ENCODE results near the gene LRIT2.

The LRIT2 gene

GRCh38 chr10:84225427-84226173 lies at the start of gene LRIT2:
Gene LRIT2, minus strand, starts transcription at chr10:84225544. Its CDS starts 24 bp downstream, at chr10:84225520.
- H3K4me3 ChIP-seq (ENCODE audit: low read depth, low read length): no peak within 1 kb of the TSS
- DNase-seq (ENCODE audit: low read depth): no peak
- TF ChIP-seq CTCF (IDR thresholded peaks at IDR 0.05; ENCODE audit: insufficient read depth, low read depth, low read length, missing control alignments): no peak

- no peak overlapping the region for H3K4me3 ChIP-seq (ENCODE audit: low read depth, low read length)
- no peak for DNase-seq (ENCODE audit: low read depth)
- no peak for TF ChIP-seq CTCF (IDR thresholded peaks at IDR 0.05; ENCODE audit: insufficient read depth, low read depth, low read length, missing control alignments)
Observed at GRCh38 chr10:84270708-84271107, 45.4 kb upstream of the LRIT2 start.

GRCh38 chr10:84269773-84270172 lies 44.4 kb upstream of the LRIT2 start:
- no peak overlapping the region for H3K4me3 ChIP-seq (ENCODE audit: low read depth, low read length)
- no peak for DNase-seq (ENCODE audit: low read depth)
- no peak for TF ChIP-seq CTCF (IDR thresholded peaks at IDR 0.05; ENCODE audit: insufficient read depth, low read depth, low read length, missing control alignments)

- no peak for DNase-seq (ENCODE audit: low read depth)
- no peak for TF ChIP-seq CTCF (IDR thresholded peaks at IDR 0.05; ENCODE audit: insufficient read depth, low read depth, low read length, missing control alignments)
- H3K4me3 ChIP-seq (ENCODE audit: low read depth, low read length): no peak overlapping the region
Observed at GRCh38 chr10:84269162-84269561, 43.8 kb upstream of the LRIT2 start.

- DNase-seq (ENCODE audit: low read depth): peak; percentile 63
- peak; percentile 77 for TF ChIP-seq CTCF (IDR thresholded peaks at IDR 0.05; ENCODE audit: insufficient read depth, low read depth, low read length, missing control alignments)
- H3K4me3 ChIP-seq (ENCODE audit: low read depth, low read length): no peak overlapping the region
Observed at GRCh38 chr10:84267503-84268126, 42.3 kb upstream of the LRIT2 start.

- TF ChIP-seq CTCF (IDR thresholded peaks at IDR 0.05; ENCODE audit: insufficient read depth, low read depth, low read length, missing control alignments): no peak
- DNase-seq (ENCODE audit: low read depth): no peak
- no peak overlapping the region for H3K4me3 ChIP-seq (ENCODE audit: low read depth, low read length)
Observed at GRCh38 chr10:84265418-84265817, 40.1 kb upstream of the LRIT2 start.

Data from GM12865 (cell line).